ENCODE data around the gene CASQ2.

GRCh38 chr1:115661157-115661556 is 107.4 kb downstream of the CASQ2 start:
- TF ChIP-seq CTCF (IDR thresholded peaks at IDR 0.05) (no peak), POLR2A (IDR thresholded peaks at IDR 0.05) (no peak), POLR2AphosphoS5 (IDR thresholded peaks at IDR 0.05) (no peak), EP300 (IDR thresholded peaks at IDR 0.05) (no peak)
